ENCODE results near the gene ZFYVE26. TPM values are rescaled to one million over a fixed set of nuclear protein-coding genes. Genes with fewer than 3 reads are reported as not detected.

Gene ZFYVE26
- total RNA-seq, 1 experiment from 2014 or later, result 19.9 TPM

DNA sequence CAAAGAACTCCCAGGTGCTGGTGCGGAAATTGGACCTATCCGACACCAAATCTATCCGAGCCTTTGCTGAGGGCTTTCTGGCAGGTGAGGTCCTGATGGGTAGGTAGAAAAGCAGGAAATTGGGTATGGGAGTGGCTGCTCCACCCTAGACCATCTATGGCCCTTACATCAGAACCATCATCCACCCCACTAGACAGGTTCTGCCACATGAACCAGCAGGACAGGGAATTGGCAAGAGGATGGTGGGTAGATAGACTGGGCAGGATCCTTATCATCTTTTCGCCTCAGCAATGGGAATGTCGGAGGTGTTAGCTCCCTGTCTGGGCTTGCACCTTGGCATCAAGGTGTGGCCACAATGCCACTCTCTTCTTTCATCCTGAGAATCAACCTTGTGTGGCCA lies 91.2 kb downstream of the ZFYVE26 start:
- Mint-ChIP-seq H3K27ac (no peak overlapping the region), H3K4me1 (peaks cover 26 to 30% of the 10 kb centered on the region in 2 experiments), H3K4me3 (no peak overlapping the region), H3K36me3 (ENCODE audit: insufficient read depth in 1 of 3, low read depth in 3 of 3) (no peaks in the 10 kb centered on the region), H3K27me3 (ENCODE audit: low read depth) (peaks cover 13% of the 10 kb centered on the region), H3K9me3 (no peaks in the 10 kb centered on the region)
- Histone ChIP-seq H2AK5ac (ENCODE audit: insufficient read length, low read length) (no peak overlapping the region), H2BK12ac (ENCODE audit: insufficient read length, low read depth, low read length) (no peak overlapping the region), H3K79me2 (ENCODE audit: insufficient read depth, low read length) (no peaks in the 10 kb centered on the region), H3T11ph (ENCODE audit: low read length) (no peak overlapping the region), H4K5ac (ENCODE audit: insufficient read length, low read depth, low read length) (no peak overlapping the region), H3K9ac (ENCODE audit: extremely low read depth, insufficient read length, low read length) (no peak overlapping the region), H3K9me3 (ENCODE audit: control insufficient read depth, low read depth, low read length) (no peaks in the 10 kb centered on the region), H4K8ac (replicated peaks; ENCODE audit: insufficient read length, low read depth, low read length) (no peak overlapping the region), H3K18ac (ENCODE audit: insufficient read length, low read depth, low read length) (no peak overlapping the region), H3K14ac (ENCODE audit: insufficient read depth, low read length) (no peak overlapping the region), H2BK20ac (ENCODE audit: low read depth, low read length, poor library complexity, severe bottlenecking) (no peak overlapping the region), H3K4ac (ENCODE audit: low read depth, low read length) (no peak overlapping the region), H3K56ac (ENCODE audit: insufficient read length, low read depth, low read length) (no peak overlapping the region), H3K4me2 (ENCODE audit: insufficient read depth, insufficient read length, low read length) (no peak overlapping the region), H2BK5ac (ENCODE audit: insufficient read length, low read length) (no peak overlapping the region), H2AFZ (ENCODE audit: low read length) (no peak overlapping the region), H3K23me2 (ENCODE audit: insufficient read length, low read depth, low read length, poor library complexity, severe bottlenecking) (no peaks in the 10 kb centered on the region), H2BK120ac (ENCODE audit: low read depth, low read length, poor library complexity, severe bottlenecking) (no peak overlapping the region), H3K23ac (ENCODE audit: insufficient read length, low read depth, low read length) (no peak overlapping the region), H2BK15ac (ENCODE audit: low read depth, low read length) (no peak overlapping the region), H4K20me1 (ENCODE audit: control insufficient read depth, insufficient read depth, insufficient read length) (no peaks in the 10 kb centered on the region), H3K27me3 (ENCODE audit: insufficient read depth, low read length) (no peaks in the 10 kb centered on the region), H3K79me1 (ENCODE audit: insufficient read depth, low read depth, low read length, poor library complexity, severe bottlenecking) (no peaks in the 10 kb centered on the region), H3K27ac (ENCODE audit: insufficient read length, low read depth, low read length) (no peak overlapping the region), H3K4me1 (ENCODE audit: insufficient read depth, low read length) (no peaks in the 10 kb centered on the region), H4K91ac (ENCODE audit: insufficient read length, low read depth, low read length) (no peak overlapping the region)
- WGBS (ENCODE audit: extremely low coverage, insufficient read length, low lambda C conversion rate), result no CpG with 5 or more reads among the region's 5 CpGs
- no peak for TF ChIP-seq CTCF (conservative IDR thresholded peaks at IDR 0.05)
- no peak for DNase-seq

Measured in H9 (cell line).